22Rv1 (cell line): Measurements from ENCODE around the gene CCDC142.

Experiments used
- CTCF ChIP-seq: fragments of 450-650 bp; IDR thresholded peaks from 2 replicates; pipeline ENCODE4 v1.5.1; 2017; ENCODE audit warnings: mild to moderate bottlenecking
- ZFX ChIP-seq: fragments of 450-650 bp; IDR thresholded peaks from 2 replicates; pipeline ENCODE4 v1.6.1; 2017; ENCODE audit warnings: antibody characterized with exemption, borderline replicate concordance

GRCh38 chr2:74474481-74474880 is 8.3 kb downstream of the CCDC142 start:
- no peak for TF ChIP-seq CTCF
- no peak for TF ChIP-seq ZFX
